Muscle of leg (tissue), 11 donors: ENCODE results near the gene SRRM4. TPM values are rescaled to one million over a fixed set of nuclear protein-coding genes. Genes with fewer than 3 reads are reported as not detected.
"Not testable (repeated sequence)": the region's sequence is repeated elsewhere in the genome, so short reads cannot be mapped to it uniquely, and the experiment has no call there.

Experiments used
- DNase-seq: peaks from one replicate; pipeline ENCODE4 v3.0.0; 2013
- H3K27ac ChIP-seq: one replicate; pipeline ENCODE4 v1.5.1; 2013; ENCODE audit warnings: mild to moderate bottlenecking, low read length, control low read depth
- H3K27me3 ChIP-seq: one replicate; pipeline ENCODE4 v1.6.1; 2013; ENCODE audit warnings: low read length; ENCODE audit not compliant: control insufficient read depth, insufficient read depth
- H3K36me3 ChIP-seq: one replicate; pipeline ENCODE4 v1.6.1; 2013; ENCODE audit warnings: low read length; ENCODE audit not compliant: control insufficient read depth, insufficient read depth
- H3K4me1 ChIP-seq: one replicate; pipeline ENCODE4 v1.6.1; 2013; ENCODE audit warnings: low read length; ENCODE audit not compliant: control insufficient read depth, insufficient read depth
- H3K4me3 ChIP-seq: one replicate; pipeline ENCODE4 v1.5.1; 2013; ENCODE audit warnings: low read length, control low read depth
- H3K9me3 ChIP-seq: replicated peaks from 2 replicates; pipeline ENCODE4 v1.6.1; 2013; ENCODE audit warnings: low read depth, low read length; ENCODE audit not compliant: control insufficient read depth
- WGBS: methylation state at CpG from one replicate; pipeline ENCODE4 v1.1.5; 2013; ENCODE audit warnings: missing lambda C conversion rate; ENCODE audit not compliant: insufficient coverage; 5-methylcytosine and 5-hydroxymethylcytosine counted together
- polyA plus RNA-seq, 8 donors: library from polyadenylated mRNA; unstranded; fragments of 120-200 nt; gene quantifications; one replicate each; pipeline versions ENCODE4 v1.2.1 to v1.2.3, GENCODE V29; 2013; ENCODE audit warnings: inconsistent platforms in 1 of 8, low replicate concordance in 1 of 8; ENCODE audit not compliant: insufficient read length in 8 of 8, insufficient read depth in 1 of 8
- total RNA-seq: library from RNA; stranded (reverse); fragments of 120-200 nt; gene quantifications from one replicate; pipeline ENCODE4 v1.2.4, GENCODE V29; 2013

The SRRM4 gene
- total and polyA plus RNA-seq, 9 donors: 0.13 to 0.44 (median 0.21) TPM

GRCh38 chr12:119008273-119008672 lies 26.9 kb downstream of the SRRM4 start:
- not testable (repeated sequence) for DNase-seq, H3K27me3 ChIP-seq, H3K9me3 ChIP-seq, H3K4me3 ChIP-seq, H3K36me3 ChIP-seq
- H3K4me1 ChIP-seq: peaks cover 38% of the 10 kb centered on the region
- no CpG with 5 or more reads among the region's 1 CpG for WGBS
- H3K27ac ChIP-seq: peak overlapping the region; percentile 39

- Histone ChIP-seq H3K9me3 (peaks cover 2% of the 10 kb centered on the region), H3K4me3 (no peak overlapping the region), H3K27me3 (peaks cover 2% of the 10 kb centered on the region), H3K4me1 (peaks cover 36% of the 10 kb centered on the region), H3K27ac (peak overlapping the region; percentile 39), H3K36me3 (no peaks in the 10 kb centered on the region)
- WGBS: 0% methylated on average over 3 of the region's 20 CpGs
- peak; percentile 89 for DNase-seq
Measured at GRCh38 chr12:119008691-119009221, 27.4 kb downstream of the SRRM4 start.

- peaks cover 22% of the 10 kb centered on the region for H3K4me1 ChIP-seq
- no peak overlapping the region for H3K4me3 ChIP-seq
- H3K9me3 ChIP-seq: peaks cover 2% of the 10 kb centered on the region
- H3K27me3 ChIP-seq: peaks cover 2% of the 10 kb centered on the region
- no peak overlapping the region for H3K27ac ChIP-seq
- no peaks in the 10 kb centered on the region for H3K36me3 ChIP-seq
- WGBS: no CpG with 5 or more reads among the region's 2 CpGs
- no peak for DNase-seq
Measured at GRCh38 chr12:119011231-119011630, 29.9 kb downstream of the SRRM4 start.

- 31% methylated on average over 2 of the region's 3 CpGs for WGBS
- Histone ChIP-seq H3K9me3 (peaks cover 2% of the 10 kb centered on the region), H3K4me1 (peaks cover 17% of the 10 kb centered on the region), H3K36me3 (no peaks in the 10 kb centered on the region), H3K27me3 (peaks cover 2% of the 10 kb centered on the region), H3K4me3 (no peak overlapping the region), H3K27ac (no peak overlapping the region)
- no peak for DNase-seq
Measured at GRCh38 chr12:119012179-119012578, 30.8 kb downstream of the SRRM4 start.

- no peaks in the 10 kb centered on the region for H3K36me3 ChIP-seq
- H3K9me3 ChIP-seq: peaks cover 2% of the 10 kb centered on the region
- DNase-seq: no peak
- H3K27ac ChIP-seq: no peak overlapping the region
- H3K4me3 ChIP-seq: no peak overlapping the region
- peaks cover 2% of the 10 kb centered on the region for H3K27me3 ChIP-seq
- H3K4me1 ChIP-seq: peaks cover 11% of the 10 kb centered on the region
Measured at GRCh38 chr12:119013023-119013422, 31.7 kb downstream of the SRRM4 start.

GRCh38 chr12:119014368-119014767 lies 33.0 kb downstream of the SRRM4 start:
- peaks cover 2% of the 10 kb centered on the region for H3K9me3 ChIP-seq
- H3K4me3 ChIP-seq: no peak overlapping the region
- WGBS: no CpG with 5 or more reads among the region's 1 CpG
- H3K27me3 ChIP-seq: no peaks in the 10 kb centered on the region
- no peak overlapping the region for H3K27ac ChIP-seq
- DNase-seq: no peak
- H3K4me1 ChIP-seq: peaks cover 3% of the 10 kb centered on the region
- no peaks in the 10 kb centered on the region for H3K36me3 ChIP-seq

GRCh38 chr12:119016715-119017114 lies 35.4 kb downstream of the SRRM4 start:
- Histone ChIP-seq H3K9me3 (peaks cover under 1% of the 10 kb centered on the region), H3K4me3 (no peak overlapping the region), H3K27me3 (no peaks in the 10 kb centered on the region), H3K27ac (no peak overlapping the region), H3K4me1 (no peaks in the 10 kb centered on the region), H3K36me3 (no peaks in the 10 kb centered on the region)
- no peak for DNase-seq
- no CpG with 5 or more reads among the region's 2 CpGs for WGBS

GRCh38 chr12:119019166-119019565 lies 37.8 kb downstream of the SRRM4 start:
- DNase-seq: no peak
- WGBS: no CpG with 5 or more reads among the region's 3 CpGs
- no peak overlapping the region for H3K4me3 ChIP-seq
- H3K27me3 ChIP-seq: no peaks in the 10 kb centered on the region
- no peaks in the 10 kb centered on the region for H3K9me3 ChIP-seq
- no peaks in the 10 kb centered on the region for H3K36me3 ChIP-seq
- no peaks in the 10 kb centered on the region for H3K4me1 ChIP-seq
- no peak overlapping the region for H3K27ac ChIP-seq

- no peaks in the 10 kb centered on the region for H3K9me3 ChIP-seq
- H3K27me3 ChIP-seq: no peaks in the 10 kb centered on the region
- WGBS: 23% methylated on average over 14 of the region's 21 CpGs
- DNase-seq: no peak
- no peaks in the 10 kb centered on the region for H3K4me1 ChIP-seq
- no peaks in the 10 kb centered on the region for H3K36me3 ChIP-seq
- no peak overlapping the region for H3K27ac ChIP-seq
- H3K4me3 ChIP-seq: no peak overlapping the region
Measured at GRCh38 chr12:119020406-119021360, 39.3 kb downstream of the SRRM4 start.

GRCh38 chr12:119024356-119024755 lies 43.0 kb downstream of the SRRM4 start:
- no peak overlapping the region for H3K4me3 ChIP-seq
- no peak for DNase-seq
- H3K27me3 ChIP-seq: no peaks in the 10 kb centered on the region
- H3K9me3 ChIP-seq: no peaks in the 10 kb centered on the region
- WGBS: 17% methylated on average over 2 of the region's 3 CpGs
- no peaks in the 10 kb centered on the region for H3K4me1 ChIP-seq
- H3K36me3 ChIP-seq: no peaks in the 10 kb centered on the region
- no peak overlapping the region for H3K27ac ChIP-seq
